ENCODE results near the gene HTT.
A peak's percentile ranks its signal among the peaks of the same experiment; 100 is the strongest.

Gene HTT

DNA sequence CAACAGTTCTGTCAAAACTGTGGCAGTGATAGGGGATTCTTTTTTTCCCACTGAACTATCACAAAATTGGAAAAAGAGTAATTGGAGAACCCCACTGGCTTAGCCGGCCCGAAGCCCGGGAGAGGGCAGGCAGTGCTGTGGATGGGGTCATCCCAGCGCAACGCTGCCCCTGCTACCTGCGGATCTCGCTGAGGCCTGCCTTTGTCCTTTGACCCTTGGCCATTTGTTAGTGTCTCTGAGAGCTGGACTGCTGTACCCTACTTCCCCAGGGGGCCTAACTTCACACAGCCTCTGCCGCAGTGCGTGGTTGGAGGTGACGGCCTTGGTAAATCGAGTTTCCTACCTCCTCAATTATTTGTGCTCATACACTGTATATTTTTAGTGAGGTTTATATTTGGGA, 131.5 kb downstream of the HTT start:
- DNase-seq = no peak

GRCh38 chr4:3206439-3207100, 132.1 kb downstream of the HTT start:
- no peak for DNase-seq

- DNase-seq = peak; percentile 24
Measured at GRCh38 chr4:3207531-3208037, 133.1 kb downstream of the HTT start.

GRCh38 chr4:3208826-3209225, 134.3 kb downstream of the HTT start:
- no peak for DNase-seq

- DNase-seq = no peak
Measured at GRCh38 chr4:3209551-3210325, 135.3 kb downstream of the HTT start.

- no peak for DNase-seq
Measured at GRCh38 chr4:3210467-3210866, 136.0 kb downstream of the HTT start.

GRCh38 chr4:3211866-3212265, 137.4 kb downstream of the HTT start:
- DNase-seq = no peak

DNA sequence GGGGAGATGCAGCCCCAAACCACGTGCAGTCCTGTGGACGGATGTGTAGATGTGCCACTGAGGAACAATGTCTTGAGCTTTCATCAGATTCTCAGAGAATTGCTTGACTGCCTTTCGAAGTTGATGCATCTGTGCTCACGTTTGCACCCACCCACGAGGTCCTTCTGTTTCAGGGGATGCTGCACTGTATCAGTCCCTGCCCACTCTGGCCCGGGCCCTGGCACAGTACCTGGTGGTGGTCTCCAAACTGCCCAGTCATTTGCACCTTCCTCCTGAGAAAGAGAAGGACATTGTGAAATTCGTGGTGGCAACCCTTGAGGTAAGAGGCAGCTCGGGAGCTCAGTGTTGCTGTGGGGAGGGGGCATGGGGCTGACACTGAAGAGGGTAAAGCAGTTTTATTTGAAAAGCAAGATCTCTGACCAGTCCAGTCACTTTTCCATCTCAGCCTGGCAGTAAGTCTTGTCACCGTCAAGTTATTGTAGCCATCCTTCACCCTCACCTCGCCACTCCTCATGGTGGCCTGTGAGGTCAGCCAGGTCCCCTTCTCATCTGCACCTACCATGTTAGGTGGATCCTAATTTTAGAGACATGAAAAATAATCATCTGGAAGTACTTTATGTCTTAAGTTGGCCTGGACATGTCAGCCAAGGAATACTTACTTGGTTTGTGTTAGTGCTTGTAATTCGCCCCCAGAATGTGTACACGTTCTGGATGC, 138.1 kb downstream of the HTT start:
- no peak for DNase-seq

GRCh38 chr4:3213106-3213425, 138.6 kb downstream of the HTT start:
- DNase-seq = no peak

DNA sequence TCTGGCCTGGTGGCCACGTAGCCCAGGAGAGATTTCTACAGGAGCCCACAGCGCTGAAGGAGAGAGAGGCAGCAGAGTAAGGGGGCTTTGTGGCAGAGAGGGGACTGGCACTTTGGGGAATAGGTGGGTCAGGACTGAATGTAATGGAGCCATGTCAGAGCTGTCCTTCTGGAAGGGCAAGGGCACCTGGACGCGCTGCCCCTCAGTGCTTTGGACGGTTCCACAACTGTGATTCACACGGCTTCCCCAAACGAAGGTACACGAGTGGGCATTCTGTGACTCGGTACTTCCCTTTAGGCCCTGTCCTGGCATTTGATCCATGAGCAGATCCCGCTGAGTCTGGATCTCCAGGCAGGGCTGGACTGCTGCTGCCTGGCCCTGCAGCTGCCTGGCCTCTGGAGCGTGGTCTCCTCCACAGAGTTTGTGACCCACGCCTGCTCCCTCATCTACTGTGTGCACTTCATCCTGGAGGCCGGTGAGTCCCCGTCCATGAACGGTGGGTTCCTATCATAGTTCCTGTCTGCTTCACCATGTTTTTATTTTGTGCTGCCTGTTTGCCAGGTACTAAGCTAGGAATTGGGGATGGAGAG, 139.3 kb downstream of the HTT start:
- DNase-seq = no peak

DNA sequence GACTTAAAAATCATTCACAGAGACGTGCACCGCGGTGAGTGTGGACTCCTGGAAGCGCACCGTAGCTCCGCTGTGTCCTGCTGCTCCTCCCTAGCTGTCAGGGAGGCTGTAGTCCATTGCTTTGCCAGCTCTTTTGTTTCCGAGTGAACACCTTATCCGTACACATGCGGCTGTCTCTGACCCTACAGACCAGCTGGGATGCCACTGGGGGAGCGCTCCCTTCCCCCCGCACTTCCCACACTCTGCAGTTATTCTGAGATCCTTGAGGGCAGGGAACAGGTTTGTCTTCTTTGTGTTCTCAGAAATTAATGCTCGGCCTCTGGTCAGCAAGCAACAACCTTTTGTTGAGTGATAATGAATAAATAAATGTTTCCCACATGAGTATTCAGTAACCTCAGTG, 140.8 kb downstream of the HTT start:
- no peak for DNase-seq

DNA sequence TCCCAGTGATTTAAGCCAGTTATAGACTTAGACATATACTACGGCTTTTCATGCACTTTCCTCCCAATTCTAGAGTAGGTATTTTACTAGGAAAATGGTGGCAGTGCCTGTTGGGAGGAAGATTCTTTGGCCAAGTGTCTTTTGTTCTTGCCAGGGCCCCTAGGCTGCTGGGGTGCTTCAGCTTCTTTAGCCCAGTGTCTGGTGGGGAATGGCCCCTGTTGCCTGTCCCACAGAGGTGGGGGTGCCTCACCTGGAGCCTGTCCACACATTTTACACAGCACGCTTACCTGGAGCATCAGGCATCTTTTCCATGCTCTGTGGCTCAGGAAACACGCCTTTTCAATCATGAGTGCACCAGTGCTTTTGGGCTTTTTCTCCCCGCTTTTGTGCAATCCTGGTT, 141.3 kb downstream of the HTT start:
- DNase-seq = no peak

GRCh38 chr4:3217266-3217665, 142.8 kb downstream of the HTT start:
- no peak for DNase-seq

DNA sequence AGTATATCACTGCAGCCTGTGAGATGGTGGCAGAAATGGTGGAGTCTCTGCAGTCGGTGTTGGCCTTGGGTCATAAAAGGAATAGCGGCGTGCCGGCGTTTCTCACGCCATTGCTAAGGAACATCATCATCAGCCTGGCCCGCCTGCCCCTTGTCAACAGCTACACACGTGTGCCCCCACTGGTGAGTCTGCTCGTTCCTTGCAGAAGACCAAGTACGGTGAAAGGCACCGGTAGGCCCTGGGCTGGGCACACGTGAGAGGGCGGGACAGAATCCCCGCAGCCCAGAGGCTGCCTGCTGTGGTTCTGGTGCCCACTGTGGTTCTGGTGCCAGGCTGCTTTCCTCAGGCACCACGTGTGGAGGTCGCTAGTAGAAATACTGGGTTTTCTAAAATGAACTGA, 143.3 kb downstream of the HTT start:
- DNase-seq = no peak

DNA sequence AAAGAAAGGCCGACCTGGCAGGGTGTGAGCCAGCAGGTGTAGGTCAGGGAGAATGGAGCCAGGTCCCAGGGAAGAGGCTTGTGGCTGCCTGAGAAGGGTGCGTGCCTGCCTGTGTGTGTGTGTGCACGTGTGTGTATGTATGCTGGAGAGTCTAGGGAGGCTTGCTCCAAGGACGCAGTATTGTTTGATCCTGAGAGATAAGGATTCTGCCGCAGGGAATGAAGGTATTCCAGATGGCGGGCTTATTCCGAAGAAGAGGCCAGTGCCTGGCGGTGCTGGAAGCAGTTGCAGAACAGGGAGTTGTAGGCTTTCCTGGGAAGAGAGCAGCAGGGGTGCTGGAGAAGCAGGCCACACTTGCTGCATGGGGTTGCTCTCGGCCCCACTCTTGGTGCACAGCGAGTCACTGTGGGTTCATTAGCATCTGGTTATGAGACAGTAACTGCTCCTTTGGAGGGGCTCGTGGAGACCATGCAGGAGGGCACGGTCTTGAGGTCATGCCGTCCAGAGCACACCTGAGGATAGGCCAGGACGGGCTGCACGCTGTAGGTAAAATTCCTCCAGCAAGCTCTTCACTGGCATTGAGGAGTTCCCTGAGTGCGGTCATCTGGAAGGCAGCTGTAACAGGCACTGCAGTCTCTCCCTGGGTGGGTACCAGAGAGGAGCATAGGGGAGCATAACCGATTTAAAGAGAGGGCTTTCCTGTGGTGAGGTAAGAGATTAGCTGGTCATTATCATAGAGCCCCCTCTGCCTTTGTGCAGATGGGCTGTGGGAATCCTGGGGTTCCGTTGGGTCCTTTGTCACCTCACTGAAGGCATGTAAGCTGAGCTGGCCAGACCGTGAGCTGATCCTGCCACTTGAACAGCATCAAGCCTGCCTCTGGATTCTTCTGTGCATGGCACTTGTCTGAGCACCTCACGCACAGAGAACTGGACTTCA, 144.6 kb downstream of the HTT start:
- DNase-seq = no peak

DNA sequence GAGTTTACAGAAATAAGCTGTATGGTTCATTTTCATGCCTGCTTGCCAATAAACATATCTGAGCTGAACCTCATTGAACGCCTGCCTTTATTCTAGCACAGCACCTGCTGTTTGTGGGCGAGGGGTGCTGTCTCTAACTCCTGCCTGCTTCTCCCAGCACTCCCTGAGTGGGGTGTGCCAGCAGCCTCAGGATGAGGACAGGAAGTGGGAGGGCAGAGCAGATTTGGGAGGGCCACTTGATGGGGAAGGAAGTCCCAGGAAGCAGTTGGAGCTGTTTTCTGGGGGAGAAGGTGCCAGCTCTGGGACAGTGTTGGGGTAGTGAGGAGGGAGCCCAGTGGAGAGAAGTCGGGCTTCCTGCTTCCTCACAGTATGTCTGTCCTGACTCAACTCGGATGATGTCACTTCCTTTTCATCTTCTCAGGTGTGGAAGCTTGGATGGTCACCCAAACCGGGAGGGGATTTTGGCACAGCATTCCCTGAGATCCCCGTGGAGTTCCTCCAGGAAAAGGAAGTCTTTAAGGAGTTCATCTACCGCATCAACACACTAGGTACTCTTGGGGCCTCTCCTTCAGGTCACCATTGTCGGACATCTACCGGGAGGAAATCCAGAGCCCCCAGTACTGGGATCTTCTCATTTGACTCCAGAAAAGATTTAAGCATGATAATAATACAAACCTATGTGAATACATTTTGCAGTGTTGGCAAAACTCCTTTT, 145.4 kb downstream of the HTT start:
- DNase-seq = no peak

DNA sequence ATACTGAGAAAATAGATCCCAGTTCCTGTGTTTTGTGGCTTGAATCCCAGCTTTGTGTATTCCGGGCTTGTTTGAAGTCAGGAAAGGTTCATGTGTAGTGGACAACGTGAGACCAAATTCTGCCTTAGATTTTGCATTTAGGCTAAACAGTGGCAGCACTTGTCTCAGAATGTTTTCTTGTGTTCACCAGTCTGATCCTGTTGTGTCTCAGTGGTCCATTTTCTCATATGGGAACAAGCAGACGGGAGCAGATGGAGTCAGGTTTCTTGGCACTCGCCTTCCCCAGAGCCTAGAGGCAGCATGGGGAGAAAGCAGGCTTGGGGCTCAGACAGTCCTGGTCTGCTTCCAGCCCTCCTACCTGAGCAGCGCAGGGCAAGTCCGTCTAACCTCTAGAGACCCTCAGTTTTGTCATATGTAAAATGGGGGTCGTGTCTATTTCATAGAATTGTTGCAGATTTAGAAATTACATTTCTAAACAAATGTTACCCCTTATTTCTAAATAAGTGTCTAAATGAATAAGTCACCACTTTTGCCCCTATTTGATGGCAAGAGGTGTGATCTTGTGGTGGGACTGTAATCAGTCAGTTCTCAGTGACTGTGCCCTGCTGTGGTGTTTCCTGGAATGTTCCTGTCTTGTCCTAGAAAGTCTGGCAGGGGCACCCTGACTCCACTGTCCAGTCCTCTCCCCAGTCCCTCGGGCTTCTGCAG, 146.1 kb downstream of the HTT start:
- DNase-seq = no peak

DNA sequence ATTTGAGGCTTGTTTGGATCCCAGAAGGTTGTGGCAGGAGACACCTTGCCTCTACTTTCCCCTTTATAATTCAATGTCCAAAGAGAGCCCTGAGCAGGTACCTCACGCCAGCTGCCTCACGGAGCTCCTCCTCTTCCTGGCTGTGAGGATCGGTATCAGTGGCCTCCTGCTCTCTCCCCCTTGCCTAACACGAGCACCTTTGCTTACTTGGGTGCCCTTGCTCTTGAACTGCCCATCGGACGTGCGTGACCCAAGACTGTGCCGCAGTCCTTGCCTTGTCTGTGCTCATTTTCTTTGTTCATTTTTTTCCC, 146.7 kb downstream of the HTT start:
- no peak for DNase-seq

GRCh38 chr4:3221996-3222395, 147.5 kb downstream of the HTT start:
- DNase-seq = no peak

DNA sequence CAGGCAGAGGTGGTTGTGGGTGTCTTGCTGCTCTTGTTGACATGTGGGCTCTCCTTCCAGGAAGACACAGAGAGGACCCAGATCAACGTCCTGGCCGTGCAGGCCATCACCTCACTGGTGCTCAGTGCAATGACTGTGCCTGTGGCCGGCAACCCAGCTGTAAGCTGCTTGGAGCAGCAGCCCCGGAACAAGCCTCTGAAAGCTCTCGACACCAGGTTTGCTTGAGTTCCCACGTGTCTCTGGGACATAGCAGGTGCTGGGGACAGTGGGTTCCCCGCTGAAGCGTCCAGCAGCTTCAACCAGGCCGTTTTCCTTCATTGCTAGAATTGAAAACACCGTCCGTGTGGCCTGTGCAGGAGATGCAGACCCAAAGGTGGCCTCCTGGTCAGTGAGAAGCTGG, 148.9 kb downstream of the HTT start:
- DNase-seq = no peak
